ENCODE data around the gene GJB6. TPM values are rescaled to one million over a fixed set of nuclear protein-coding genes. Genes with fewer than 3 reads are reported as not detected.

The GJB6 gene
- total RNA-seq, 2 donors from 2014 or later: 4.0 to 9.5 TPM

GRCh38 chr13:20249913-20250312, 17.8 kb upstream of the GJB6 start:
- no peaks in the 10 kb centered on the region for H3K9me3 Mint-ChIP-seq
- H3K27ac Mint-ChIP-seq: no peak overlapping the region
- no peaks in the 10 kb centered on the region for H3K27me3 Mint-ChIP-seq (ENCODE audit: low read depth)
- DNase-seq: no peak
- no peak for ATAC-seq (replicated peaks in 1 of 2)
- H3K4me3 Mint-ChIP-seq: no peak overlapping the region
- H3K36me3 Mint-ChIP-seq (ENCODE audit: insufficient read depth in 2 of 2): no peaks in the 10 kb centered on the region
- H3K4me1 Mint-ChIP-seq (ENCODE audit: low read depth): no peaks in the 10 kb centered on the region

GRCh38 chr13:20247963-20248362, 15.8 kb upstream of the GJB6 start:
- Mint-ChIP-seq H3K27ac (no peak overlapping the region), H3K9me3 (peaks cover 0 to 2% of the 10 kb centered on the region in 2 donors), H3K4me1 (ENCODE audit: low read depth) (peaks cover 3% of the 10 kb centered on the region), H3K4me3 (no peak overlapping the region), H3K36me3 (ENCODE audit: insufficient read depth in 2 of 2) (no peaks in the 10 kb centered on the region), H3K27me3 (ENCODE audit: low read depth) (no peaks in the 10 kb centered on the region)
- DNase-seq (no peak), ATAC-seq (replicated peaks in 1 of 2) (no peak)

GRCh38 chr13:20247403-20247802, 15.3 kb upstream of the GJB6 start:
- Mint-ChIP-seq H3K9me3 (peaks cover 0 to 2% of the 10 kb centered on the region in 2 donors), H3K27me3 (ENCODE audit: low read depth) (no peaks in the 10 kb centered on the region), H3K4me1 (ENCODE audit: low read depth) (peaks cover 4% of the 10 kb centered on the region), H3K27ac (no peak overlapping the region), H3K4me3 (no peak overlapping the region), H3K36me3 (ENCODE audit: insufficient read depth in 2 of 2) (no peaks in the 10 kb centered on the region)
- ATAC-seq (replicated peaks in 1 of 2) (no peak), DNase-seq (no peak)

GRCh38 chr13:20241593-20241992, 9.5 kb upstream of the GJB6 start:
- Mint-ChIP-seq H3K9me3 (peaks cover 0 to 2% of the 10 kb centered on the region in 2 donors), H3K27me3 (ENCODE audit: low read depth) (peaks cover 15% of the 10 kb centered on the region), H3K27ac (no peak overlapping the region), H3K36me3 (ENCODE audit: insufficient read depth in 2 of 2) (no peaks in the 10 kb centered on the region), H3K4me3 (no peak overlapping the region), H3K4me1 (ENCODE audit: low read depth) (peaks cover 4% of the 10 kb centered on the region)
- no peak for DNase-seq
- ATAC-seq (replicated peaks in 1 of 2): no peak

GRCh38 chr13:20239748-20240147, 7.6 kb upstream of the GJB6 start:
- Mint-ChIP-seq H3K9me3 (peaks cover 0 to 1% of the 10 kb centered on the region in 2 donors), H3K27ac (no peak overlapping the region), H3K4me3 (no peak overlapping the region), H3K4me1 (ENCODE audit: low read depth) (peaks cover 4% of the 10 kb centered on the region), H3K36me3 (ENCODE audit: insufficient read depth in 2 of 2) (no peaks in the 10 kb centered on the region), H3K27me3 (ENCODE audit: low read depth) (peaks cover 15% of the 10 kb centered on the region)
- DNase-seq: no peak
- ATAC-seq (replicated peaks in 1 of 2): no peak

GRCh38 chr13:20232556-20233277, 598 bp upstream of the GJB6 start:
- no peak for DNase-seq
- Mint-ChIP-seq H3K27me3 (ENCODE audit: low read depth) (peaks cover 29% of the 10 kb centered on the region), H3K27ac (no peak overlapping the region), H3K9me3 (no peaks in the 10 kb centered on the region), H3K4me3 (peak overlapping the region; percentile 51 to 53), H3K36me3 (ENCODE audit: insufficient read depth in 2 of 2) (no peaks in the 10 kb centered on the region), H3K4me1 (ENCODE audit: low read depth) (peaks cover 11% of the 10 kb centered on the region)
- no peak for ATAC-seq (replicated peaks in 1 of 2)

- peak overlapping the region; percentile 85 to 91 for H3K4me3 Mint-ChIP-seq
- ATAC-seq (replicated peaks in 1 of 2) (peak; percentile 28 to 61), DNase-seq (peak; percentile 16 to 29)
- H3K9me3 Mint-ChIP-seq: no peaks in the 10 kb centered on the region
- H3K36me3 Mint-ChIP-seq (ENCODE audit: insufficient read depth in 2 of 2): no peaks in the 10 kb centered on the region
- H3K4me1 Mint-ChIP-seq (ENCODE audit: low read depth): peaks cover 11% of the 10 kb centered on the region
- peak overlapping the region; percentile 24 for H3K27ac Mint-ChIP-seq
- peaks cover 22% of the 10 kb centered on the region for H3K27me3 Mint-ChIP-seq (ENCODE audit: low read depth)
Measured at GRCh38 chr13:20230913-20231838, 943 bp downstream of the GJB6 start.

GRCh38 chr13:20227730-20228129, 4.4 kb downstream of the GJB6 start:
- DNase-seq: no peak
- no peaks in the 10 kb centered on the region for H3K9me3 Mint-ChIP-seq
- no peak overlapping the region for H3K27ac Mint-ChIP-seq
- H3K4me1 Mint-ChIP-seq (ENCODE audit: low read depth): peaks cover 14% of the 10 kb centered on the region
- H3K36me3 Mint-ChIP-seq (ENCODE audit: insufficient read depth in 2 of 2): no peaks in the 10 kb centered on the region
- ATAC-seq (replicated peaks in 1 of 2): no peak
- H3K4me3 Mint-ChIP-seq: no peak overlapping the region
- H3K27me3 Mint-ChIP-seq (ENCODE audit: low read depth): peaks cover 15% of the 10 kb centered on the region

- Mint-ChIP-seq H3K9me3 (no peaks in the 10 kb centered on the region), H3K27me3 (ENCODE audit: low read depth) (peaks cover 15% of the 10 kb centered on the region), H3K36me3 (ENCODE audit: insufficient read depth in 2 of 2) (no peaks in the 10 kb centered on the region), H3K27ac (no peak overlapping the region), H3K4me1 (ENCODE audit: low read depth) (peaks cover 17% of the 10 kb centered on the region), H3K4me3 (no peak overlapping the region)
- ATAC-seq (replicated peaks in 1 of 2): no peak
- DNase-seq: no peak
Measured at GRCh38 chr13:20227288-20227687, 4.8 kb downstream of the GJB6 start.

- Mint-ChIP-seq H3K4me1 (ENCODE audit: low read depth) (peaks cover 33% of the 10 kb centered on the region), H3K27me3 (ENCODE audit: low read depth) (peaks cover 4% of the 10 kb centered on the region), H3K27ac (no peak overlapping the region), H3K36me3 (ENCODE audit: insufficient read depth in 2 of 2) (no peaks in the 10 kb centered on the region), H3K4me3 (no peak overlapping the region), H3K9me3 (no peaks in the 10 kb centered on the region)
- peak; percentile 58 to 68 for ATAC-seq (replicated peaks in 1 of 2)
- no peak for DNase-seq
Measured at GRCh38 chr13:20222553-20222952, 9.6 kb downstream of the GJB6 start.

GRCh38 chr13:20221772-20222171, 10.3 kb downstream of the GJB6 start:
- peaks cover 0 to 2% of the 10 kb centered on the region in 2 donors for H3K9me3 Mint-ChIP-seq
- peaks cover 33% of the 10 kb centered on the region for H3K4me1 Mint-ChIP-seq (ENCODE audit: low read depth)
- peaks cover 4% of the 10 kb centered on the region for H3K27me3 Mint-ChIP-seq (ENCODE audit: low read depth)
- DNase-seq (no peak), ATAC-seq (replicated peaks in 1 of 2) (no peak)
- H3K4me3 Mint-ChIP-seq: no peak overlapping the region
- H3K27ac Mint-ChIP-seq: no peak overlapping the region
- no peaks in the 10 kb centered on the region for H3K36me3 Mint-ChIP-seq (ENCODE audit: insufficient read depth in 2 of 2)

GRCh38 chr13:20219577-20219976, 12.5 kb downstream of the GJB6 start:
- no peaks in the 10 kb centered on the region for H3K27me3 Mint-ChIP-seq (ENCODE audit: low read depth)
- ATAC-seq (replicated peaks in 1 of 2): peak; percentile 81 to 88
- H3K4me1 Mint-ChIP-seq (ENCODE audit: low read depth): peaks cover 33% of the 10 kb centered on the region
- peak overlapping the region; percentile 69 to 73 for H3K4me3 Mint-ChIP-seq
- peak overlapping the region; percentile 55 for H3K27ac Mint-ChIP-seq
- H3K36me3 Mint-ChIP-seq (ENCODE audit: insufficient read depth in 2 of 2): no peaks in the 10 kb centered on the region
- peaks cover 0 to 2% of the 10 kb centered on the region in 2 donors for H3K9me3 Mint-ChIP-seq
- no peak for DNase-seq

- Mint-ChIP-seq H3K9me3 (peaks cover 0 to 2% of the 10 kb centered on the region in 2 donors), H3K27me3 (ENCODE audit: low read depth) (peaks cover 8% of the 10 kb centered on the region), H3K36me3 (ENCODE audit: insufficient read depth in 2 of 2) (peaks cover 2 to 3% of the 10 kb centered on the region in 2 donors), H3K4me3 (no peak overlapping the region), H3K27ac (no peak overlapping the region), H3K4me1 (ENCODE audit: low read depth) (peaks cover 26% of the 10 kb centered on the region)
- ATAC-seq (replicated peaks in 1 of 2) (no peak), DNase-seq (no peak)
Measured at GRCh38 chr13:20217168-20217567, 15.0 kb downstream of the GJB6 start.

All from activated T-cell treated with anti-CD3 and anti-CD28 coated beads, Interleukin-2, amount 50 U/mL, for 72 hours (primary cell).